Measurements from ENCODE around the gene ARF1.
A peak's percentile ranks its signal among the peaks of the same experiment; 100 is the strongest.

ARF1 gene

DNA sequence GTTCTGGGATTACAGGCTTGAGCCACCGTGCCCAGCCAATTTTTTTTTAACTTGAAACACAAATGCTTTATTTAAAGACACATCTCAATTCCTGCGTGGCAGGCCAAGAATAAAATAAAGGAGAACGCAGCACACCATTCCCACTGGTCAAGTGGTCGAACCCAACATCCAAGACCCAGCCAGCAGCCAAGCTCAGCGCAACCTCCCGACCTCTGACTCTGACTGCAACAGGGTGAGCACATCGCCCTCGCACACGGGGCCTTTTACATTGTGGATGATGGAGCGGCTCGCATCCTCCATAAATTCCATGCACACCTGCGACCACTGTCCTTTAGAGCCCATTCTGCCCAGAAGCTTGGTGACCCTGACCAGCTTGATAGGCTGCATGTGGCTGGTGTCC, 52.1 kb downstream of the ARF1 start:
- no peak for DNase-seq

- DNase-seq, result no peak
Observed at GRCh38 chr1:228136901-228137300, 54.4 kb downstream of the ARF1 start.

GRCh38 chr1:228139406-228139930, 57.0 kb downstream of the ARF1 start:
- DNase-seq, result no peak

DNA sequence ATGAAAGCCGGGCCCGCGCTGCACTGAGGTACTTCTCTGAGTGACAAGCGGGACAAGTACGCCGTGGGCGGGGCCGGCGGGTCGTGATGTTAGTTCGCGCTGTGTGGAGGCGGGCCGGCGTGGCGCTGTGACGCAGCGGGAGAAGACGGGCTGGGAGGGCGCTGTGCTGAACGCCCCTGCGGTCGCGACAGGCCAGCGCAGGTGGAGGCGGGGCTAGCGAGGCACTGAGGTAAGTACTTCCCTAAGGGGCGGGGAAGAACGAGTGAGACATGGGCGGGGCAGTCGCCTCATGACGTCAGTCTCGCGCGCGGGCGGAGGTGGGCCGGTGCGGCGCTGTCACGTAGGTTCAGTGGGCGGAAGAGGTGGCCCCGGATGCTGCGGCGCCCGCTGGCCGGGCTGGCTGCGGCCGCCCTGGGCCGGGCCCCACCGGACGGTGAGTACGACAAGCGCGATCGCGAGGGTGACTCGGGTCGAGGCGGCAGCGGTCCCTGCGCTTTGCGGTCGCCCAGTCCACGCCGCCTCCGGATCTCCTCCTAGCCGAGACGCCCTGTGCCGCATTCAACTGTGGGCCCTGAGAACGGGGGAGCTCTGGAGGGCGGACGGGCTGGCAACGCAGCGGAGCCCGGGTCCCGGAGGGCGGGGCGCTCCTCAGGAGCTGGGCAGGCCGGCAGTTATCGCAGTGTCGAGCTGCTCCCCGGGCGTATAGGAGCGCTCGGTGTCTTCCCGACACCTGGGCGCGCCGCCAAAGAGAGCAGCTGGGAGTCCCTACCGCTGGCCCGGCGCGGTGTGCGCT, 57.6 kb downstream of the ARF1 start, which contains the start of gene GUK1:
TSS of gene GUK1 (plus strand) at position 349 of the 793 bp plus-strand sequence. CDS start at position 373, 24 bp downstream.
- peak; percentile 99 to 100 for DNase-seq

DNA sequence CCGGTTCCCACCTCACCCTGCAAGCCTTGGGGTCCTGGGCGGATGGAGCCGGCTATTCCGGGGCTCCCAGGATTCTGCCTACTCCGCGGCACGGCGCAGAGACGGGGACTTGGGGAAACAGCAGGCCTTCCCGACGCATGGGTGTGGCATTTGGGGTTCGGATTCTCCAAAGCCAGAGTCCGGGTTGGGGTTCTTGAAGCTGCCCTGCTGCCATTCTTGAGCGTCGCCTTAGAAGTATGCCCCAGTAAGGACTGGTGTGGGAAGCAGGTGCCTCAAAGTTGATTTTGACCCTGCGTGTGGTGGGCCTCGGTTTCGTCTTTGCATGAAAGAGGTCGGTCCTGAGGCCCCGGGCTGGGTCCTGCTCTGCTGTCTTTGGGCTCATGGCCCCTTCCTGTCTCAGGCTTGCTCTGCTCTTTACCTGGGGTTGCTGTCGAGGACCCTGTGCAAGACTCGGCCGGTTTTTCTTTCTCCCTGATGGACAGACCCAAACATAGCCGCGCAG, 58.3 kb downstream of the ARF1 start:
- no peak for DNase-seq

GRCh38 chr1:228141226-228142044, 58.9 kb downstream of the ARF1 start:
- DNase-seq, result no peak

DNA sequence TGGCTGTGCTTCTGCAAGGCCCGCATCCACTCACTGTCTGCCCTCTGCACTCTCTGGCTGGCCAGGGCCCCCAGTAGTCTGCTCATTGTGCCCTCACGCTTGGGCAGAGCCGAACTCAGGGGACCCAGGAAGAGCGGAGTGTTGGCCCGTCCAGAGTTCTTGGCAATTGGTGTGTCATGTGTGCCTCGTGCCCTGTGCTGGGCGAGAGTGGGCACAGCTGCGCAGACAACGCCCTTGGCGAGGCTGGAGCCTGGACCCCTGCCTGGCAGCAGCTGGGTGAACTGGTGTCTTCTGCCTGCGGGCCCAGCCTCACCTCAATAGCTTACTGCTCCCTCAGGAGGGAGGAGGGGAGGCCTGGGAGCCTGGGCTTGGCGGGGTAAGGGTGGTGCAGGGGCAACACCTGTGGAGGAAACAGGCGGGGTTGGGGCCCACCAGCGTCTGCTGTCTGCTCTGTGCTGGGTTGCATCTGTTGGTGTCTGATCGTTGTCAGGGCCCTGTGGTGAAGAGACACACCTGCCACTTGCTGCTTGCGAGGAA, 59.7 kb downstream of the ARF1 start:
- DNase-seq, result no peak

- no peak for DNase-seq
Observed at GRCh38 chr1:228142701-228143136, 60.2 kb downstream of the ARF1 start.

GRCh38 chr1:228143480-228144192, 61.1 kb downstream of the ARF1 start:
- DNase-seq, result no peak

- DNase-seq, result no peak
Observed at GRCh38 chr1:228144193-228144992, 61.9 kb downstream of the ARF1 start.

DNA sequence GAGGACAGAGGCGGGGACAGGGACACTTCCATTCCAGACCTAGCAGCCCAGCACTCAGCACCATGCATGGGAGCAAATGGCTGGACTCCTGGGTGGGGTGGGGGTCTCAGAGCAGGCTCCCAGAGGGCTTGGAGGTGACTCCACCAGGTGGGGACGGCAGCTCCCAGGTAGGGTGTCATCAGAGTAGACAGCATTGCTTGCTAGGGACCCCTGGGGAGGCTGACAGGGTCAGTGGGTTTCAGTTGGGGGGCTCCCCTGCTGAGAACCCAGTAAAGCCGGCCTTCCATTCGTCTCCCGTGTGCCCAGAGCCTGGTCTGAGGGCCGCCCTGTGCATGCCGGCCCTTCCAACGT, 62.5 kb downstream of the ARF1 start:
- DNase-seq, result no peak

GRCh38 chr1:228145463-228146416, 63.2 kb downstream of the ARF1 start:
- no peak for DNase-seq

DNA sequence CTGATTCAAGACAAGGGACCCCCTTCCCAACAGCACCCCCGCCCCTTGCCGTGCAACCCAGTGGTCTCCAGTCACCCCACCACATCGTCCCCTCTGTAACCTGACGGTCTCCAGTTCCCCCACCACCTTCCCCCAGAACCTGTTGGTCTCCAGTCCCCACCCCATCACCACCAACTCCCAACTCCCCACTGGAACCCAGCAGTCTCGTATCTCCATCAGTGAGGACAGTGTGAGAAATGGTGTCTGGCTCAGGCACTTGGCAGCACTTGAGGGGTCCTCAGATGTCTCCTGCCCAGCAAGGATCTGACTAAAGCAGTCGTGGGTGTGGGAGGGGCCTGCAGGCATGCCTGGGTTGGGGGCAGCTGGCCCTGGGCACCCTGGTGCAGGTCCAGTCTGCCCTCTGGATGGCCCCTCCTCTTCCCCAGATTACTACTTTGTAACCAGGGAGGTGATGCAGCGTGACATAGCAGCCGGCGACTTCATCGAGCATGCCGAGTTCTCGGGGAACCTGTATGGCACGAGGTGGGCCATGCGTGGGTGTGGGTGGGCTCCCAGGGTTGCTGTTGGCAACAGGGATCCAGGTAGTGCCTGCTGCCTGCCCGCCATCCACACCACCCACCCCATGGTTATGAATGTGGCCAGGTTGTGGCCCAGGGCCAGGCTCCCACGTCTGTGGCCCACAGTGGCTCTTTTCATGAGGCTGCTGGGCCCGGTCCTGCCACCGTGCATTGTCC, 64.1 kb downstream of the ARF1 start:
- no peak for DNase-seq

DNA sequence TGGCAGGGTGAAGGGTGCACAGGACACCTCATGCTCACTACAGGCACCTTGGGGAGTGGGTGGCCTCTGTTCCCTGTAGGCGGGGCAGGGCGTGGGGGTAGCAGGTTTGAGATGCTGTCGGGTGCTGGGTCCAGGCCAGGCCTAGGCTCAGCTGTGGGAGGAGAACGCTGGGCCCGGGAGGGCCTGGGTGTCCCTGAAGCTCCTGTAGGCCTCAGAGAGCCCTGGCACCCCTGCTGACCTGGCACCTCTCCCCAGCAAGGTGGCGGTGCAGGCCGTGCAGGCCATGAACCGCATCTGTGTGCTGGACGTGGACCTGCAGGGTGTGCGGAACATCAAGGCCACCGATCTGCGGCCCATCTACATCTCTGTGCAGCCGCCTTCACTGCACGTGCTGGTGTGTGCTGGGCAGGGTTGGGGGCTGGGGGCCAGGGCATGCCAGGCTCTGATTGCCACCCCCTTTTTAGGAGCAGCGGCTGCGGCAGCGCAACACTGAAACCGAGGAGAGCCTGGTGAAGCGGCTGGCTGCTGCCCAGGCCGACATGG, 64.7 kb downstream of the ARF1 start:
- no peak for DNase-seq

DNA sequence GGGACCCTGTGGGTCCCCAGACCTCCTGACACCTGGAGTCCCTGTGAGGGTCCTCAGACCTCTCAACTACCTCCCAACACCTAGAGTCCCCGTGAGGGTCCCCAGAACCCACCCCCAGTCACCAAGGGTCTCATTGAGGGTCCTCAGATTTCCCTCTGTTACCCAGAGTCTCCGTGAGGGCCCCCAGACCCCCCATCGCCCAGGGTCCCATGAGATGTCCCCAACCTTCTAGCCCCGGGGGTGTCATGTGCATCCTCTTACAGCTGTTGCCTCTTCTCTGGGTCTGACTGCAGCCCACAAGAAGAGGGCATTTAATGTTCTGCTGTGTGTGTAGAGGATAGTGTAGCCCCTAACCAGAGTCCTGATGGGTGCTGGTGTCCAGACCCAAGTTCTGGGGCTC, 65.3 kb downstream of the ARF1 start:
- DNase-seq, result no peak

DNA sequence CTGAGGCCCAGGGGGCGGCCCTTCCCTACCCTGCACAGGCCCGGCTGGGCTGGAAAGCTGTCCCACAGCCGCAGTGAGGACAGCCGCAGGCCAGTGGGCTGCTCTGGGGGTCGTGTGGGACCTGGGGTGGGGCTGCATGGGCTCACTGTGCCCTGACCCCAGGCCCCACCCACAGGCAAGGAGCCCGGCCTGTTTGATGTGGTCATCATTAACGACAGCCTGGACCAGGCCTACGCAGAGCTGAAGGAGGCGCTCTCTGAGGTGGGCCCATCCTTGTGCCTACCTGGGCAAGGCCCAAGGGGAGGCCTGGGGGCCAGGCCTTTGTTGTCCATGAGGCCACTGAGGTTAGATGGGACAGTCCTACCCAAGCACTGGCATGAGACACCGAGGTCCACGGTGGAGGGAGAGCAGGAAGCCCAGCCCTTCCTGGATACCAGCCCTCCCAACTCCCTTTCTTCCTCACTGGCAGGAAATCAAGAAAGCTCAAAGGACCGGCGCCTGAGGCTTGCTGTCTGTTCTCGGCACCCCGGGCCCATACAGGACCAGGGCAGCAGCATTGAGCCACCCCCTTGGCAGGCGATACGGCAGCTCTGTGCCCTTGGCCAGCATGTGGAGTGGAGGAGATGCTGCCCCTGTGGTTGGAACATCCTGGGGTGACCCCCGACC, 65.8 kb downstream of the ARF1 start:
- DNase-seq, result no peak

Data from bone marrow (tissue), 2 donors.